HEK293T (cell line): ENCODE data around the gene AKR1B15.

Source experiments
- CTCF ChIA-PET: fragments of 350-600 bp; formaldehyde crosslinking; extraction: SDS; loops from one replicate; lab custom pipeline; 2021; ENCODE audit warnings: antibody characterized with exemption, inconsistent platforms; lab: Yijun Ruan, JAX
- POLR2A ChIA-PET: fragments of 350-600 bp; formaldehyde crosslinking; extraction: SDS; loops from one replicate; lab custom pipeline; 2020; ENCODE audit warnings: antibody characterized with exemption, inconsistent platforms; lab: Yijun Ruan, JAX
- DNase-seq: peaks from one replicate; pipeline ENCODE4 v3.0.0; 2012; ENCODE audit warnings: mixed read lengths; ENCODE audit errors: extremely low spot score
- ARNT ChIP-seq: fragments of 450-650 bp; IDR thresholded peaks from 2 replicates; pipeline ENCODE4 v1.6.1; 2017; ENCODE audit warnings: mild to moderate bottlenecking
- BHLHE40 ChIP-seq: fragments of 450-650 bp; IDR thresholded peaks from 2 replicates; pipeline ENCODE4 v1.6.1; 2016; ENCODE audit warnings: mild to moderate bottlenecking, moderate library complexity, borderline replicate concordance
- CTBP1 ChIP-seq: fragments of 450-650 bp; IDR thresholded peaks from 2 replicates; pipeline ENCODE4 v1.6.1; 2016; ENCODE audit warnings: borderline replicate concordance
- ELF4 ChIP-seq: fragments of 450-650 bp; IDR thresholded peaks from 2 replicates; pipeline ENCODE4 v1.6.1; 2017; ENCODE audit warnings: antibody characterized with exemption
- FOXA1 ChIP-seq: fragments of 450-650 bp; IDR thresholded peaks from 2 replicates; pipeline ENCODE4 v1.6.1; 2016; ENCODE audit warnings: mild to moderate bottlenecking
- FOXK2 ChIP-seq: fragments of 450-650 bp; IDR thresholded peaks from 2 replicates; pipeline ENCODE4 v1.6.1; 2016; ENCODE audit warnings: mild to moderate bottlenecking
- FOXM1 ChIP-seq: fragments of 450-650 bp; IDR thresholded peaks from 2 replicates; pipeline ENCODE4 v1.6.1; 2017; ENCODE audit warnings: mild to moderate bottlenecking, borderline replicate concordance
- HDGF ChIP-seq: fragments of 450-650 bp; IDR thresholded peaks from 2 replicates; pipeline ENCODE4 v1.6.1; 2017; ENCODE audit warnings: antibody characterized with exemption, borderline replicate concordance
- L3MBTL2 ChIP-seq: fragments of 450-650 bp; conservative IDR thresholded peaks from 2 replicates; pipeline ENCODE4 v1.6.1; 2016; ENCODE audit warnings: mild to moderate bottlenecking
- LEF1 ChIP-seq: fragments of 450-650 bp; IDR thresholded peaks from 2 replicates; pipeline ENCODE4 v1.6.1; 2017; ENCODE audit warnings: mild to moderate bottlenecking, borderline replicate concordance
- NFRKB ChIP-seq: fragments of 450-650 bp; IDR thresholded peaks from 2 replicates; pipeline ENCODE4 v1.6.1; 2016; ENCODE audit warnings: mild to moderate bottlenecking, moderate library complexity
- SP1 ChIP-seq: fragments of 450-650 bp; IDR thresholded peaks from 2 replicates; pipeline ENCODE4 v1.6.1; 2017
- SUZ12 ChIP-seq: fragments of 450-650 bp; IDR thresholded peaks from 2 replicates; pipeline ENCODE4 v1.6.1; 2016; ENCODE audit warnings: mild to moderate bottlenecking
- TARDBP ChIP-seq: fragments of 450-650 bp; IDR thresholded peaks from 2 replicates; pipeline ENCODE4 v1.6.1; 2016
- ZNF384 ChIP-seq: fragments of 450-650 bp; IDR thresholded peaks from 2 replicates; pipeline ENCODE4 v1.6.1; 2016
- TF ChIP-seq, protein P1 (sequence below): fragments of 450-650 bp; IDR thresholded peaks from 2 replicates; pipeline ENCODE4 v1.6.1; 2016

The AKR1B15 gene

DNA sequence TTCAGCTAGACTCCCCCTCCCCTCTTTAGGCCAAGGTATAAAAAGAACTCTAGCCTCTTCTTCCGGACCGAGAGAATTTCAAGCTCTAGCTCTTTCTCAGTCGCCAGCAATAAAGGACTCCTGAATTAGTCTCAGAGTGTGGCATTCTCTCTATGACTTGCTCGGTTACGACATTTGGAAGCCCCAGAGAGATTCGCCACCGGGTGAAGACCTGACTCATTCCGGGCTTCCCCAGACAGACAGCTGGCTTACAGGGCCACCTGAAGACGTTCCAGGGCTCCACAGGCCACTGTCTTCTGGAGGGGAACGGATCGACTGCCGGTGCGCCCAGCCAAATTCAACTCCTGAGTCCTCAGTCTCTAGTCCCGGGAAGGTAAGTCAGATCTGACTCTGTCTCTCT is at the start of gene AKR1B15:
Gene AKR1B15, plus strand, starts transcription at position 234 of the 400 bp plus-strand sequence. CDS start 15,510 bp downstream, outside the sequence.
- CTCF ChIA-PET, result interaction anchor here (0.9 to 3.0 kb wide), 4 partner anchors 34 to 116 kb away, joined by 4 to 26 read pairs (median 5); no protein-coding TSS in a partner anchor
- POLR2A ChIA-PET, result interaction anchor here (0.7 to 1.9 kb wide), 3 partner anchors 35 to 437 kb away, joined by 3 to 12 read pairs (median 3); partner anchors contain the start of gene AGBL3
- TF ChIP-seq ZNF384 (no peak), NFRKB (no peak), SUZ12 (no peak), ELF4 (no peak), FOXK2 (no peak), LEF1 (no peak), TARDBP (no peak), BHLHE40 (no peak), CTBP1 (no peak), HDGF (no peak), FOXA1 (no peak), L3MBTL2 (no peak), FOXM1 (no peak)
- TF ChIP-seq, protein P1, sequence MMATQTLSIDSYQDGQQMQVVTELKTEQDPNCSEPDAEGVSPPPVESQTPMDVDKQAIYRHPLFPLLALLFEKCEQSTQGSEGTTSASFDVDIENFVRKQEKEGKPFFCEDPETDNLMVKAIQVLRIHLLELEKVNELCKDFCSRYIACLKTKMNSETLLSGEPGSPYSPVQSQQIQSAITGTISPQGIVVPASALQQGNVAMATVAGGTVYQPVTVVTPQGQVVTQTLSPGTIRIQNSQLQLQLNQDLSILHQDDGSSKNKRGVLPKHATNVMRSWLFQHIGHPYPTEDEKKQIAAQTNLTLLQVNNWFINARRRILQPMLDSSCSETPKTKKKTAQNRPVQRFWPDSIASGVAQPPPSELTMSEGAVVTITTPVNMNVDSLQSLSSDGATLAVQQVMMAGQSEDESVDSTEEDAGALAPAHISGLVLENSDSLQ, result no peak
- DNase-seq, result no peak

DNA sequence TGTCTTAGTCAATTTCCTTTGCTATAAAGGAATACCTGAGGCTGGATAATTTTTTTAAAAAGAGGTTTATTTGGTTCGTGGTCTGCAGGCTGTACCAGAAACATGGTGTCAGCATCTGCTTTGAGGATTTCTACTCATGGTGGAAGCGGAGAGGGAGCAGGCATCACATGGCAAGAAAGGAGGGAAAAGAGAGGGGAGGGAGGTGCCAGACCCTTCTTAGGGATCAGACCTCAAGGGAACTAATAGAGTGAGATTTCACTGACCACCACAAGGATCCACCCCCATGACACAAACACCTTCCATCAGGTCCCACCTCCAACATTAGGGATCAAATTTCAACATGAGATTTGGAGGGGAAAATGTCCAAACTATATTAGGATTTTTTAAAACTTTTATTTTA is 48.5 kb upstream of the AKR1B15 start:
- DNase-seq, result no peak
- ChIA-PET CTCF (no interaction called here), POLR2A (interaction anchor here (0.8 kb wide), 1 partner anchor 20 kb away, joined by 3 read pairs; no protein-coding TSS in a partner anchor)
- TF ChIP-seq ELF4 (no peak), FOXK2 (no peak), HDGF (no peak), SUZ12 (no peak), CTBP1 (no peak), SP1 (no peak), BHLHE40 (no peak), TARDBP (no peak), FOXA1 (no peak), ARNT (no peak), LEF1 (no peak), L3MBTL2 (no peak), FOXM1 (no peak), ZNF384 (no peak), NFRKB (no peak)
- TF ChIP-seq, protein P1, result no peak

DNA sequence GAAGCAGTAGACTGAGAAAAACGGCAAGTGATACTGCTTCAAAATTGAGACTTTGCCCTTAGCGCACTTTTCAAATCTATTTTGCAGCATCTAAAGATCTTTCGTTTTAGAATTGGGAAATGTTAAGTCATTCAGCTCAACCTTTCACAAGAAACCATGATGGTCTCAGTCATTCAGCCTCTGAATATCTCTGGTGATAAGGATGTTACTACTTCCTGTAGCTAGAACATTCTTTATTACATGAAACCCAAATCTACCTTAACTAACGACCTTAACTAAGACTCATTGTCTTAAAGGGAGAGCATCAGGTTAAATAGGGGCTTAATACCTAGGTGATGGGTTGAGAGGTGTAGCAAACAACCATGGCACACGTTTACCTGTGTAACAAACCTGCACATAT is 47.9 kb upstream of the AKR1B15 start:
- CTCF ChIA-PET, result no interaction called here
- TF ChIP-seq FOXK2, result no peak
- TF ChIP-seq CTBP1, result no peak
- TF ChIP-seq ELF4, result no peak
- TF ChIP-seq, protein P1, result no peak
- POLR2A ChIA-PET, result interaction anchor here (0.8 kb wide), 1 partner anchor 20 kb away, joined by 3 read pairs; no protein-coding TSS in a partner anchor
- no peak for DNase-seq

DNA sequence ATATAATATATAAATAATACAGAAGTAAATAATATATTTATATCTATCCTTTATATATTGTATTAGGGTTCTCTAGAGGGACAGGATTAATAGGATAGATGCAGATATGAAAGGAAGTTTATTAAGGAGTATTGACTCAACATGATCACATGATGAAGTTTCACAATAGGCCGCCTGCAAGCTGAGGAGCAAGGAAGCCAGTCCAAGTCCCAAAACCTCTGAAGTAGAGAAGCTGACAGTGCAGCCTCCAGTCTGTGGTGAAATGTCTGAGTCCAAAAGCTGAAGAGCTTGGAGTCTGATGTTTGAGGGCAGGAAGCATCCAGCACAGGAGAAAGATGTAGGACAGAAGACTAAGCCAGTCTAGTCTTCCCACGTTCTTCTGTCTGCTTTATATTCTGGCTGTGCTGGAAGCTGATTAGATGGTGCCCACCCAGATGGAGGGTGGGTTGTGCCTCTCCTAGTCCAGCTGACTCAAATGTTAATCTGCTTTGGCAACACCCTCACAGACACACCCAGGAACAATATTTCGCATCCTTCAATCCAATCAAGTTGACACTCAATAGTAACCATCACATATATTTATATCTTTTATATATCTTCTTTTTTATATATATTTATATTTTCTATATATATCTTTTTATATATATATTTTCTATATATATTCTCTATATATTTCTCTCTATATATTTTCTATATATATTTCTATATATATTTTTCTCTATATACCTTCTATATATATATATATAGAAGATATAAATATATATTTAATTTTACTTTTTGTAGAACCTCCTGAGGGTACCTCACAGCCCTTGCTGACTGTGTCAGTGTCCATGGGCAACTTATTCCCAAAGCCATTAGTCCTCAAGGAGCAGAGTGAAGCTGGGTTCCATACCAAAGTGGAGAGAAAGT is 46.2 kb upstream of the AKR1B15 start:
- ChIA-PET POLR2A (no interaction called here), CTCF (no interaction called here)
- no peak for DNase-seq
- TF ChIP-seq LEF1 (no peak), FOXK2 (no peak), NFRKB (no peak), L3MBTL2 (no peak)

DNA sequence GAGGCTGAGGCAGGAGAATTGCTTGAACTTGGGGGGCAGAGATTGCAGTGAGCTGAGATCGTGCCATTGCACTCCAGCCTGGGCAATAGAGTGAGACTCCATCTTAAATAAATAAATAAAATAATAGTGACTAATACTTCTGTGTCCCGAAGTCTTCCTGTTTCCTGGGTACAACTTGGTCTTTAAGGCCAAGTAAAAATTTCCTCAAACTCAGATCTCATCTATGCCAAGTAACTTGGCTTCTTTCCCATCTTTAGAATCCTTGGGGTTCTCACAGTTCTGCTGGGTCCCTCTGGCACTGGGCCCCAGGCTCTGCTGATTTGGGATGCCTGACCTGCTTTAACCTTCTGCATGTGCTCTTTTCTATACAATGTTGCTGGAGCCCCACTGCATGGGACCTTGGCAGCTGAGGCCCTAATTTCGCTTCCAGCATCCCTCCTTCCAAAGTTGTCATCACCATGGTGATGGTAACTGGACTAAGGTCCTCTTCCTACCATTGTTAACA is 44.2 kb upstream of the AKR1B15 start:
- TF ChIP-seq CTBP1 (no peak), SP1 (no peak), FOXK2 (no peak), HDGF (no peak), LEF1 (no peak), ARNT (no peak), SUZ12 (no peak), FOXM1 (no peak), ELF4 (no peak), L3MBTL2 (no peak), ZNF384 (no peak), NFRKB (no peak), BHLHE40 (no peak), TARDBP (no peak), FOXA1 (no peak)
- TF ChIP-seq, protein P1, result no peak
- ChIA-PET POLR2A (no interaction called here), CTCF (no interaction called here)
- no peak for DNase-seq
